ENCODE results near the gene PSTPIP2. TPM values are rescaled to one million over a fixed set of nuclear protein-coding genes. Genes with fewer than 3 reads are reported as not detected.

PSTPIP2 gene
- total and polyA plus RNA-seq, 4 donors, result 4.0 to 14.7 (median 8.6) TPM

GRCh38 chr18:45940724-45941123 is 131.3 kb downstream of the PSTPIP2 start (continued):
- no peak for TF ChIP-seq REST (IDR thresholded peaks at IDR 0.05)

GRCh38 chr18:45939236-45939635 is 132.8 kb downstream of the PSTPIP2 start:
- Histone ChIP-seq H3K36me3 (ENCODE audit: control insufficient read depth in 4 of 4, insufficient read depth in 3 of 4, low read depth in 1 of 4, low read length in 3 of 4) (peaks cover 5 to 56% (median 43%) of the 10 kb centered on the region in 4 donors), H3K27me3 (ENCODE audit: control insufficient read depth in 4 of 4, insufficient read depth in 4 of 4, low read length in 3 of 4) (no peaks in the 10 kb centered on the region), H3K27ac (ENCODE audit: low read depth in 1 of 2, low read length in 2 of 2) (no peak overlapping the region), H3K4me1 (ENCODE audit: control insufficient read depth in 4 of 4, insufficient read depth in 4 of 4, low read length in 3 of 4) (peaks cover 0 to 6% (median 5%) of the 10 kb centered on the region in 4 donors), H3K4me3 (ENCODE audit: low read depth in 1 of 3, low read length in 3 of 3) (no peak overlapping the region), H3K9me3 (ENCODE audit: control insufficient read depth in 4 of 4, low read length in 3 of 4) (no peaks in the 10 kb centered on the region), H3K9ac (ENCODE audit: low read depth in 1 of 2, low read length in 2 of 2) (no peak overlapping the region)
- DNase-seq (ENCODE audit: low spot score), result no peak
- TF ChIP-seq TAF1 (conservative IDR thresholded peaks at IDR 0.05) (no peak), RAD21 (IDR thresholded peaks at IDR 0.05) (no peak), ATF3 (IDR thresholded peaks at IDR 0.05) (no peak), MAX (IDR thresholded peaks at IDR 0.05) (no peak), YY1 (IDR thresholded peaks at IDR 0.05) (no peak), FOXA2 (IDR thresholded peaks at IDR 0.05) (no peak), RXRA (IDR thresholded peaks at IDR 0.05) (no peak), CTCF (IDR thresholded peaks at IDR 0.05; ENCODE audit: low read depth, low read length, missing input control) (no peak), GABPA (IDR thresholded peaks at IDR 0.05 in 1 of 2, conservative IDR thresholded peaks at IDR 0.05 in 1 of 2) (no peak), ZBTB33 (IDR thresholded peaks at IDR 0.05) (no peak), HNF4G (IDR thresholded peaks at IDR 0.05) (no peak), SP1 (IDR thresholded peaks at IDR 0.05) (no peak), REST (IDR thresholded peaks at IDR 0.05) (no peak), JUND (IDR thresholded peaks at IDR 0.05) (no peak), HNF4A (conservative IDR thresholded peaks at IDR 0.05) (no peak), NR2F2 (IDR thresholded peaks at IDR 0.05) (no peak), EGR1 (IDR thresholded peaks at IDR 0.05; ENCODE audit: low read depth in 2 of 2) (no peak), FOXA1 (IDR thresholded peaks at IDR 0.05) (no peak)
- WGBS, result 98% methylated on average over 2 of the region's 2 CpGs
